HG03469 (cell line): ENCODE measurements around the gene METTL8.
A peak's percentile ranks its signal among the peaks of the same experiment; 100 is the strongest.

Experiments
- ATAC-seq: cut with Tn5 transposase; IDR thresholded peaks from one replicate; pipeline ENCODE4 v1.9.1; 2021; ENCODE audit warnings: mild to moderate bottlenecking, moderate library complexity, moderate number of reproducible peaks; ENCODE audit not compliant: unreplicated experiment

Gene METTL8

GRCh38 chr2:171433763-171434012, at the start of gene METTL8:
Gene METTL8 (minus strand): TSS chr2:171433990. CDS start chr2:171392185, 41,805 bp downstream.
- ATAC-seq = no peak

GRCh38 chr2:171482877-171483276, 49.1 kb upstream of the METTL8 start:
- ATAC-seq = no peak

- ATAC-seq = no peak
Measured at GRCh38 chr2:171482308-171482707, 48.5 kb upstream of the METTL8 start.

GRCh38 chr2:171480908-171481307, 47.1 kb upstream of the METTL8 start:
- ATAC-seq = no peak

- peak; percentile 64 for ATAC-seq
Measured at GRCh38 chr2:171479154-171479814, 45.5 kb upstream of the METTL8 start.

- ATAC-seq = no peak
Measured at GRCh38 chr2:171478345-171478744, 44.6 kb upstream of the METTL8 start.

- ATAC-seq = no peak
Measured at GRCh38 chr2:171475979-171476378, 42.2 kb upstream of the METTL8 start.

GRCh38 chr2:171470129-171470528, 36.3 kb upstream of the METTL8 start:
- ATAC-seq = no peak

GRCh38 chr2:171469176-171469575, 35.4 kb upstream of the METTL8 start:
- no peak for ATAC-seq

GRCh38 chr2:171460537-171460936, 26.7 kb upstream of the METTL8 start:
- ATAC-seq = no peak

GRCh38 chr2:171459498-171459897, 25.7 kb upstream of the METTL8 start:
- ATAC-seq = no peak

GRCh38 chr2:171452773-171453172, 19.0 kb upstream of the METTL8 start:
- no peak for ATAC-seq

- no peak for ATAC-seq
Measured at GRCh38 chr2:171451074-171451473, 17.3 kb upstream of the METTL8 start.

GRCh38 chr2:171447675-171448074, 13.9 kb upstream of the METTL8 start:
- no peak for ATAC-seq

- no peak for ATAC-seq
Measured at GRCh38 chr2:171441470-171441869, 7.7 kb upstream of the METTL8 start.

GRCh38 chr2:171436307-171436706, 2.5 kb upstream of the METTL8 start:
- no peak for ATAC-seq

- peak; percentile 80 for ATAC-seq
Measured at GRCh38 chr2:171434013-171434989, 511 bp upstream of the METTL8 start, which contains the start of gene DCAF17. Gene DCAF17 (plus strand): TSS chr2:171434226. CDS start chr2:171434578, 352 bp downstream.

GRCh38 chr2:171432969-171433762, 624 bp downstream of the METTL8 start:
- ATAC-seq = no peak

GRCh38 chr2:171432206-171432968, 1.4 kb downstream of the METTL8 start:
- ATAC-seq = no peak

GRCh38 chr2:171431677-171432167, 2.1 kb downstream of the METTL8 start:
- no peak for ATAC-seq
